SU-DHL-6 (cell line): Measurements from ENCODE around the gene RIMBP3C.

Experiments
- EZH2phosphoT487 ChIP-seq: fragments of 200-600 bp; sonication (generic), shearing (Covaris generic); conservative IDR thresholded peaks from 2 replicates; pipeline ENCODE4 v1.6.1; 2018; ENCODE audit warnings: mild to moderate bottlenecking, antibody characterized with exemption, low read length, moderate library complexity, mixed read lengths
- TF ChIP-seq, protein P1 (sequence below): fragments of 200-600 bp; sonication (generic); IDR thresholded peaks from one replicate; pipeline ENCODE4 v1.5.1; 2017; ENCODE audit warnings: antibody characterized with exemption, mild to moderate bottlenecking, low read length, moderate library complexity; ENCODE audit not compliant: insufficient read depth, poor library complexity, severe bottlenecking

DNA sequence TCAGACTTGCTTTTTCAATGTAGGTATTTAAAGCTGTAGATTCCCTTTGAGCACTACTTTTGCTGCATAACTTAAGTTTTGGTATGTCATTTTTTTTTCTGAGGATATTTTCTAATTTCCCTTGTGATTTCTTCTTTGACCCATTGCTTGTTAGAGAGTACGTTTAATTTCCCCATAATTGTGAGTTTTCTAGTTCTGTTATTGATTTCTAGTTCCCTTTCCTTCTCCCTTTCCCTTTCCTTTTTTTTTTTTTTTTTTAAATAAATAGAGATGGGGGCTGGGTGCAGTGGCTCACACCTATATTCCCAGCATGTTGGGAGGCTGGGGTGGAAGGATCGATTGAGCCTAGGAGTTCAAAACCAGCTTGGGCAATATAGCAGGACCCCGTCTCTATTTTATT lies 47.0 kb upstream of the RIMBP3C start:
- TF ChIP-seq, protein P1, sequence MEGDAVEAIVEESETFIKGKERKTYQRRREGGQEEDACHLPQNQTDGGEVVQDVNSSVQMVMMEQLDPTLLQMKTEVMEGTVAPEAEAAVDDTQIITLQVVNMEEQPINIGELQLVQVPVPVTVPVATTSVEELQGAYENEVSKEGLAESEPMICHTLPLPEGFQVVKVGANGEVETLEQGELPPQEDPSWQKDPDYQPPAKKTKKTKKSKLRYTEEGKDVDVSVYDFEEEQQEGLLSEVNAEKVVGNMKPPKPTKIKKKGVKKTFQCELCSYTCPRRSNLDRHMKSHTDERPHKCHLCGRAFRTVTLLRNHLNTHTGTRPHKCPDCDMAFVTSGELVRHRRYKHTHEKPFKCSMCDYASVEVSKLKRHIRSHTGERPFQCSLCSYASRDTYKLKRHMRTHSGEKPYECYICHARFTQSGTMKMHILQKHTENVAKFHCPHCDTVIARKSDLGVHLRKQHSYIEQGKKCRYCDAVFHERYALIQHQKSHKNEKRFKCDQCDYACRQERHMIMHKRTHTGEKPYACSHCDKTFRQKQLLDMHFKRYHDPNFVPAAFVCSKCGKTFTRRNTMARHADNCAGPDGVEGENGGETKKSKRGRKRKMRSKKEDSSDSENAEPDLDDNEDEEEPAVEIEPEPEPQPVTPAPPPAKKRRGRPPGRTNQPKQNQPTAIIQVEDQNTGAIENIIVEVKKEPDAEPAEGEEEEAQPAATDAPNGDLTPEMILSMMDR, result no peak
- no peak for TF ChIP-seq EZH2phosphoT487
